HG02588 (cell line): ENCODE measurements around the gene FRMD4B.

Source experiments
- ATAC-seq: cut with Tn5 transposase; IDR thresholded peaks from one replicate; pipeline ENCODE4 v1.9.1; 2021; ENCODE audit warnings: mild to moderate bottlenecking, moderate library complexity; ENCODE audit not compliant: unreplicated experiment

The FRMD4B gene

GRCh38 chr3:69180869-69181591 is 204.9 kb downstream of the FRMD4B start:
- no peak for ATAC-seq

- ATAC-seq = no peak
Measured at GRCh38 chr3:69179740-69180372, 206.0 kb downstream of the FRMD4B start.

- ATAC-seq = no peak
Measured at GRCh38 chr3:69178838-69179739, 206.8 kb downstream of the FRMD4B start.

- no peak for ATAC-seq
Measured at GRCh38 chr3:69178082-69178481, 207.8 kb downstream of the FRMD4B start.

GRCh38 chr3:69174871-69175737 is 210.8 kb downstream of the FRMD4B start:
- ATAC-seq = no peak

- no peak for ATAC-seq
Measured at GRCh38 chr3:69174445-69174844, 211.4 kb downstream of the FRMD4B start.

- ATAC-seq = no peak
Measured at GRCh38 chr3:69172058-69172457, 213.8 kb downstream of the FRMD4B start.

- ATAC-seq = no peak
Measured at GRCh38 chr3:69166446-69166845, 219.4 kb downstream of the FRMD4B start.

- ATAC-seq = no peak
Measured at GRCh38 chr3:69165744-69166143, 220.1 kb downstream of the FRMD4B start.

- ATAC-seq = no peak
Measured at GRCh38 chr3:69164296-69164695, 221.6 kb downstream of the FRMD4B start.

- ATAC-seq = no peak
Measured at GRCh38 chr3:69162308-69162980, 223.4 kb downstream of the FRMD4B start.

- ATAC-seq = no peak
Measured at GRCh38 chr3:69161587-69162307, 224.1 kb downstream of the FRMD4B start.

GRCh38 chr3:69160525-69160924 is 225.4 kb downstream of the FRMD4B start:
- no peak for ATAC-seq

GRCh38 chr3:69160107-69160506 is 225.8 kb downstream of the FRMD4B start:
- no peak for ATAC-seq

- ATAC-seq = no peak
Measured at GRCh38 chr3:69149586-69149985, 236.3 kb downstream of the FRMD4B start.

GRCh38 chr3:69145688-69146087 is 240.2 kb downstream of the FRMD4B start:
- no peak for ATAC-seq

GRCh38 chr3:69144631-69145245 is 241.2 kb downstream of the FRMD4B start:
- ATAC-seq = no peak

GRCh38 chr3:69143612-69144011 is 242.3 kb downstream of the FRMD4B start:
- ATAC-seq = no peak
